B cell (primary cell): ENCODE results near the gene TPST1. TPM values are rescaled to one million over a fixed set of nuclear protein-coding genes. Genes with fewer than 3 reads are reported as not detected.

ENCODE experiments used
- ATAC-seq: fragments of 200-7000 bp; cut with Tn5 transposase; one replicate; pipeline ENCODE4 v1.10.0; 2021; ENCODE audit warnings: low read depth, mild to moderate bottlenecking, moderate number of reproducible peaks, moderate library complexity
- CTCF ChIA-PET: fragments of 350-600 bp; sonication (Branson Sonifier 250); formaldehyde crosslinking; loops from one replicate; lab custom pipeline; 2021; ENCODE audit warnings: antibody characterized with exemption, inconsistent platforms; lab: Charles Lee
- POLR2A ChIA-PET: fragments of 350-600 bp; sonication (Branson Sonifier 250); formaldehyde crosslinking; loops from one replicate; lab custom pipeline; 2021; ENCODE audit warnings: antibody characterized with exemption; lab: Charles Lee
- DNase-seq: peaks from one replicate; pipeline ENCODE4 v3.0.0; 2013
- H2AFZ ChIP-seq: 2 replicates; pipeline ENCODE4 v1.6.1; 2012; ENCODE audit warnings: mild to moderate bottlenecking, low read depth, low read length; ENCODE audit not compliant: insufficient read depth, poor library complexity, severe bottlenecking
- H3K27ac ChIP-seq, 2 donors: 1 replicate in 1 of 2; 2 replicates in 1 of 2; pipeline ENCODE4 v1.5.1; 2012 to 2013; ENCODE audit warnings: low read length in 2 of 2, mild to moderate bottlenecking in 2 of 2, moderate library complexity in 1 of 2
- H3K27me3 ChIP-seq, 4 experiments: fragments of 200-600 bp in 1 of 4; sonication (generic) in 1 of 4; replicated peaks in 1 of 4; 1 replicate in 2 of 4; 2 replicates in 2 of 4; pipeline versions ENCODE4 v1.6.1 to v1.7.0; 2013 to 2016; ENCODE audit warnings: low read length in 3 of 4, mild to moderate bottlenecking in 2 of 4, mixed read lengths in 1 of 4, moderate library complexity in 1 of 4; ENCODE audit not compliant: insufficient read depth in 4 of 4, control insufficient read depth in 3 of 4; ENCODE audit errors: control extremely low read depth in 1 of 4
- H3K36me3 ChIP-seq, 2 experiments: replicated peaks in 1 of 2; 1 replicate in 1 of 2; 2 replicates in 1 of 2; pipeline versions ENCODE4 v1.6.1 to v1.7.1; 2013; ENCODE audit warnings: low read length in 1 of 2; ENCODE audit not compliant: insufficient read depth in 2 of 2, control insufficient read depth in 1 of 2; ENCODE audit errors: control extremely low read depth in 1 of 2, extremely low read depth in 1 of 2
- H3K4me1 ChIP-seq, 2 donors: fragments of 200-600 bp in 1 of 2; sonication (generic) in 1 of 2; 1 replicate in 1 of 2; 2 replicates in 1 of 2; pipeline versions ENCODE4 v1.5.1 to v1.6.1; 2013 to 2017; ENCODE audit warnings: low read length in 2 of 2; ENCODE audit not compliant: control insufficient read depth in 2 of 2, insufficient read depth in 2 of 2
- H3K4me2 ChIP-seq: replicated peaks from 2 replicates; pipeline ENCODE3; 2012; ENCODE audit warnings: mild to moderate bottlenecking, low read depth, low read length; ENCODE audit not compliant: poor library complexity, severe bottlenecking
- H3K4me3 ChIP-seq, 5 experiments: fragments of 200-600 bp in 1 of 5; sonication (generic) in 1 of 5; 1 replicate in 3 of 5; 2 replicates in 2 of 5; pipeline versions ENCODE4 v1.5.1 to v1.7.0; 2011 to 2016; ENCODE audit warnings: low read length in 4 of 5, mild to moderate bottlenecking in 4 of 5, low read depth in 2 of 5, control low read depth in 1 of 5, moderate library complexity in 1 of 5; ENCODE audit not compliant: insufficient read depth in 1 of 5; ENCODE audit errors: control extremely low read depth in 1 of 5, extremely low read depth in 1 of 5
- H3K79me2 ChIP-seq: fragments of 200-600 bp; sonication (generic); one replicate; pipeline ENCODE4 v1.6.0; 2016; ENCODE audit warnings: low read length; ENCODE audit not compliant: control insufficient read depth, insufficient read depth
- H3K9ac ChIP-seq: fragments of 200-600 bp; sonication (generic); 2 replicates; pipeline ENCODE4 v1.6.1; 2017; ENCODE audit warnings: mild to moderate bottlenecking, low read length, moderate library complexity
- H3K9me3 ChIP-seq, 3 donors: one replicate each; pipeline versions ENCODE4 v1.6.1 to v1.7.1; 2013; ENCODE audit warnings: low read length in 2 of 3; ENCODE audit not compliant: control insufficient read depth in 2 of 3, insufficient read depth in 1 of 3; ENCODE audit errors: control extremely low read depth in 1 of 3
- H4K20me1 ChIP-seq: 2 replicates; pipeline ENCODE4 v1.6.0; 2012; ENCODE audit warnings: mild to moderate bottlenecking, low read length; ENCODE audit not compliant: insufficient read depth, control insufficient read depth, poor library complexity, severe bottlenecking
- H3K27ac Mint-ChIP-seq: one replicate; pipeline ENCODE4 v1.8.0; 2021; ENCODE audit warnings: mixed read lengths
- H3K27me3 Mint-ChIP-seq: one replicate; pipeline ENCODE4 v1.8.0; 2021; ENCODE audit warnings: mixed read lengths
- H3K4me1 Mint-ChIP-seq: one replicate; pipeline ENCODE4 v1.8.0; 2021; ENCODE audit warnings: mixed read lengths
- H3K4me3 Mint-ChIP-seq: one replicate; pipeline ENCODE4 v1.8.0; 2021; ENCODE audit warnings: mixed read lengths
- H3K9me3 Mint-ChIP-seq: one replicate; pipeline ENCODE4 v1.8.0; 2022; ENCODE audit warnings: mixed read lengths; ENCODE audit not compliant: insufficient read depth
- CTCF ChIP-seq: fragments of 200-600 bp; IDR thresholded peaks from one replicate; pipeline ENCODE4 v1.8.0; 2022; ENCODE audit warnings: antibody characterized with exemption, mild to moderate bottlenecking
- EZH2 ChIP-seq: IDR thresholded peaks from 2 replicates; pipeline ENCODE4 v1.6.1; 2012; ENCODE audit warnings: borderline replicate concordance, low read depth, mild to moderate bottlenecking, moderate library complexity, low read length; ENCODE audit not compliant: insufficient read depth, poor library complexity, severe bottlenecking
- WGBS: methylation state at CpG from one replicate; pipeline ENCODE4 v1.1.5; 2013; ENCODE audit warnings: missing lambda C conversion rate; ENCODE audit not compliant: insufficient coverage; 5-methylcytosine and 5-hydroxymethylcytosine counted together
- intact Hi-C: fragments of 100-400 bp; cut with micrococcal nuclease; formaldehyde crosslinking; loops from one replicate; pipeline ENCODE4 v1.10.0; 2022
- polyA plus RNA-seq: library from polyadenylated mRNA; depleted of rRNA; stranded (reverse); fragments of >200 nt; gene quantifications from 2 replicates; pipeline ENCODE4 v1.2.3, GENCODE V29; 2012
- total RNA-seq, 2 donors: library from RNA; stranded (reverse); fragments of 120-200 nt in 1 of 2; gene quantifications; 1 replicate in 1 of 2; 2 replicates in 1 of 2; pipeline versions ENCODE4 v1.2.3 to v1.2.4, GENCODE V29; 2013 to 2022

TPST1 gene
- total and polyA plus RNA-seq, 2 donors (not counting 1 experiment from before 2014, with no cell fraction given) = 13.0 to 17.0 TPM

GRCh38 chr7:66176914-66177313 is 28.2 kb upstream of the TPST1 start:
- no peaks in the 10 kb centered on the region for H3K36me3 ChIP-seq
- DNase-seq = no peak
- H3K9me3 ChIP-seq = peaks cover 0 to 5% (median 2%) of the 10 kb centered on the region in 3 donors
- Mint-ChIP-seq H3K4me1 (peaks cover 2% of the 10 kb centered on the region), H3K9me3 (no peaks in the 10 kb centered on the region), H3K27ac (no peak overlapping the region), H3K4me3 (no peak overlapping the region), H3K27me3 (no peaks in the 10 kb centered on the region)
- 86% methylated on average over 2 of the region's 2 CpGs for WGBS
- H4K20me1 ChIP-seq = no peaks in the 10 kb centered on the region
- ChIA-PET POLR2A (interaction anchor here (0.7 kb wide), 1 partner anchor 156 kb away, joined by 3 read pairs; no protein-coding TSS in a partner anchor), CTCF (no interaction called here)
- no peak overlapping the region for H2AFZ ChIP-seq
- no peak overlapping the region for H3K9ac ChIP-seq
- no peak overlapping the region for H3K4me2 ChIP-seq
- no peak overlapping the region for H3K4me3 ChIP-seq
- TF ChIP-seq EZH2 (no peak), CTCF (no peak)
- ATAC-seq = no peak
- no peaks in the 10 kb centered on the region for H3K27me3 ChIP-seq
- no peaks in the 10 kb centered on the region for H3K4me1 ChIP-seq
- H3K79me2 ChIP-seq = no peaks in the 10 kb centered on the region
- intact Hi-C loops = no loop called here
- H3K27ac ChIP-seq = no peak overlapping the region

- H4K20me1 ChIP-seq = no peaks in the 10 kb centered on the region
- H3K9ac ChIP-seq = no peak overlapping the region
- peaks cover 0 to 5% (median 2%) of the 10 kb centered on the region in 3 donors for H3K9me3 ChIP-seq
- Mint-ChIP-seq H3K27me3 (no peaks in the 10 kb centered on the region), H3K4me1 (no peaks in the 10 kb centered on the region), H3K27ac (no peak overlapping the region), H3K9me3 (no peaks in the 10 kb centered on the region), H3K4me3 (no peak overlapping the region)
- DNase-seq = no peak
- no peak overlapping the region for H3K4me2 ChIP-seq
- ATAC-seq = no peak
- intact Hi-C loops = no loop called here
- H3K4me1 ChIP-seq = no peaks in the 10 kb centered on the region
- no peaks in the 10 kb centered on the region for H3K36me3 ChIP-seq
- ChIA-PET CTCF (no interaction called here), POLR2A (no interaction called here)
- no peaks in the 10 kb centered on the region for H3K27me3 ChIP-seq
- no peak overlapping the region for H2AFZ ChIP-seq
- no peak overlapping the region for H3K27ac ChIP-seq
- H3K4me3 ChIP-seq = no peak overlapping the region
- TF ChIP-seq CTCF (no peak), EZH2 (no peak)
- no peaks in the 10 kb centered on the region for H3K79me2 ChIP-seq
- 92% methylated on average over 2 of the region's 2 CpGs for WGBS
These were observed 26.9 kb upstream of the TPST1 start for GRCh38 chr7:66178258-66178657.
